Panc1 (cell line): ENCODE data around the gene CCDC185. TPM values are rescaled to one million over a fixed set of nuclear protein-coding genes. Genes with fewer than 3 reads are reported as not detected.

ENCODE experiments used
- ATAC-seq: fragments of 200-7000 bp; cut with Tn5 transposase; 2 replicates; pipeline ENCODE4 v1.9.1; 2020; ENCODE audit warnings: mild to moderate bottlenecking, moderate library complexity
- BruUV-seq: library from RNA; stranded (reverse); fragments of 400-500 nt; replicated peaks from 2 replicates; lab custom pipeline; 2021; lab: Mats Ljungman, UMichigan
- CTCF ChIA-PET: fragments of 300-600 bp; sonication (Branson Sonifier 250); formaldehyde crosslinking; loops from one replicate; lab custom pipeline; 2022; ENCODE audit warnings: antibody characterized with exemption; lab: Charles Lee
- POLR2A ChIA-PET: fragments of 300-600 bp; sonication (Branson Sonifier 250); formaldehyde crosslinking; loops from one replicate; lab custom pipeline; 2022; ENCODE audit warnings: antibody characterized with exemption; lab: Charles Lee
- DNase-seq: peaks from one replicate; pipeline ENCODE4 v3.0.0-alpha.2; 2010; ENCODE audit warnings: low read depth, low spot score
- H3K27ac ChIP-seq: 2 replicates; pipeline ENCODE4 v1.5.1; 2011; ENCODE audit warnings: mild to moderate bottlenecking, low read length, inconsistent platforms
- H3K27me3 ChIP-seq: fragments of 200-500 bp; sonication (Bioruptor generic); 2 replicates; pipeline ENCODE4 v1.6.0; 2014; ENCODE audit warnings: low read length, inconsistent platforms; ENCODE audit not compliant: control insufficient read depth, insufficient read depth
- H3K36me3 ChIP-seq: fragments of 200-500 bp; sonication (Bioruptor generic); 2 replicates; pipeline ENCODE4 v1.5.1; 2014; ENCODE audit warnings: inconsistent platforms, mild to moderate bottlenecking, low read length, moderate library complexity; ENCODE audit not compliant: control insufficient read depth, insufficient read depth
- H3K4me1 ChIP-seq: 2 replicates; pipeline ENCODE4 v1.5.1; 2011; ENCODE audit warnings: inconsistent platforms, mild to moderate bottlenecking, low read length, moderate library complexity; ENCODE audit not compliant: control insufficient read depth, insufficient read depth
- H3K4me3 ChIP-seq, 2 experiments: 2 replicates each; pipeline ENCODE4 v1.5.1; 2011 to 2012; ENCODE audit warnings: low read depth in 2 of 2, low read length in 2 of 2, mild to moderate bottlenecking in 2 of 2, inconsistent platforms in 1 of 2, moderate library complexity in 1 of 2
- H3K9me3 ChIP-seq: fragments of 200-500 bp; sonication (Bioruptor generic); 2 replicates; pipeline ENCODE4 v1.5.1; 2014; ENCODE audit warnings: low read depth, mild to moderate bottlenecking, inconsistent platforms, low read length, moderate library complexity; ENCODE audit not compliant: control insufficient read depth, insufficient read depth
- CTCF ChIP-seq: fragments of 450-650 bp; IDR thresholded peaks from 2 replicates; pipeline ENCODE4 v1.5.1; 2017; ENCODE audit warnings: mild to moderate bottlenecking
- POLR2AphosphoS5 ChIP-seq: IDR thresholded peaks from 2 replicates; pipeline ENCODE4 v1.6.1; 2012; ENCODE audit warnings: mild to moderate bottlenecking, low read depth, low read length, moderate library complexity
- REST ChIP-seq, 2 experiments: IDR thresholded peaks; 2 replicates each; pipeline ENCODE4 v1.6.1; 2011 to 2012; ENCODE audit warnings: low read depth in 2 of 2, control low read depth in 1 of 2, low read length in 1 of 2, mild to moderate bottlenecking in 1 of 2, moderate library complexity in 1 of 2; ENCODE audit not compliant: insufficient read depth in 1 of 2
- SIN3A ChIP-seq: IDR thresholded peaks from 2 replicates; pipeline ENCODE4 v1.6.1; 2012; ENCODE audit warnings: low read depth, mild to moderate bottlenecking, low read length, moderate library complexity, borderline replicate concordance; ENCODE audit not compliant: insufficient read depth
- TCF7L2 ChIP-seq: IDR thresholded peaks from 2 replicates; pipeline ENCODE4 v1.6.1; 2011; ENCODE audit warnings: mild to moderate bottlenecking, low read depth, low read length, inconsistent platforms
- in situ Hi-C: cut with HindIII; loops from 2 replicates; pipeline ENCODE4 v1.10.0; 2016; ENCODE audit warnings: low sequenced_read_pairs, low pct_unique_long_range_greater_than_20kb
- intact Hi-C: fragments of 100-400 bp; cut with micrococcal nuclease; formaldehyde crosslinking; loops from one replicate; pipeline ENCODE4 v1.10.0; 2022; ENCODE audit not compliant: unreplicated experiment
- total RNA-seq: library from RNA; stranded (reverse); gene quantifications from one replicate; pipeline ENCODE4 v1.2.1, GENCODE V29; 2021; ENCODE audit not compliant: unreplicated experiment

The CCDC185 gene
- total RNA-seq, 1 experiment from 2014 or later = not detected

GRCh38 chr1:223405507-223405906 is 12.3 kb downstream of the CCDC185 start:
- BruUV-seq = no TSS peak
- DNase-seq (no peak), ATAC-seq (no peak)
- Histone ChIP-seq H3K4me1 (no peaks in the 10 kb centered on the region), H3K4me3 (no peak overlapping the region), H3K27me3 (peaks cover 7% of the 10 kb centered on the region), H3K27ac (no peak overlapping the region), H3K36me3 (no peaks in the 10 kb centered on the region), H3K9me3 (no peaks in the 10 kb centered on the region)
- in situ Hi-C loops (no loop called here), intact Hi-C loops (no loop called here)
- POLR2A ChIA-PET = no interaction called here
- TF ChIP-seq SIN3A (no peak), REST (IDR thresholded peaks at IDR 0.05; ENCODE audit: insufficient read depth in 1 of 2, low read depth in 2 of 2, low read length in 1 of 2) (no peak), TCF7L2 (no peak), CTCF (no peak), POLR2AphosphoS5 (no peak)
- CTCF ChIA-PET = no interaction called here

GRCh38 chr1:223410036-223410435 is 16.8 kb downstream of the CCDC185 start:
- POLR2A ChIA-PET = interaction anchor here (0.6 kb wide), 1 partner anchor 612 kb away, joined by 6 read pairs; no protein-coding TSS in a partner anchor
- CTCF ChIA-PET = no interaction called here
- ATAC-seq (no peak), DNase-seq (no peak)
- no peak overlapping the region for H3K4me3 ChIP-seq
- peaks cover 14% of the 10 kb centered on the region for H3K27me3 ChIP-seq
- no TSS peak for BruUV-seq
- intact Hi-C loops = no loop called here
- H3K9me3 ChIP-seq = no peaks in the 10 kb centered on the region
- no peak for TF ChIP-seq TCF7L2
- TF ChIP-seq CTCF = no peak
- in situ Hi-C loops = no loop called here
- H3K36me3 ChIP-seq = no peaks in the 10 kb centered on the region
- no peak overlapping the region for H3K27ac ChIP-seq
- no peaks in the 10 kb centered on the region for H3K4me1 ChIP-seq
